ENCODE measurements around the gene STARD3NL.
A peak's percentile ranks its signal among the peaks of the same experiment; 100 is the strongest.

The STARD3NL gene

DNA sequence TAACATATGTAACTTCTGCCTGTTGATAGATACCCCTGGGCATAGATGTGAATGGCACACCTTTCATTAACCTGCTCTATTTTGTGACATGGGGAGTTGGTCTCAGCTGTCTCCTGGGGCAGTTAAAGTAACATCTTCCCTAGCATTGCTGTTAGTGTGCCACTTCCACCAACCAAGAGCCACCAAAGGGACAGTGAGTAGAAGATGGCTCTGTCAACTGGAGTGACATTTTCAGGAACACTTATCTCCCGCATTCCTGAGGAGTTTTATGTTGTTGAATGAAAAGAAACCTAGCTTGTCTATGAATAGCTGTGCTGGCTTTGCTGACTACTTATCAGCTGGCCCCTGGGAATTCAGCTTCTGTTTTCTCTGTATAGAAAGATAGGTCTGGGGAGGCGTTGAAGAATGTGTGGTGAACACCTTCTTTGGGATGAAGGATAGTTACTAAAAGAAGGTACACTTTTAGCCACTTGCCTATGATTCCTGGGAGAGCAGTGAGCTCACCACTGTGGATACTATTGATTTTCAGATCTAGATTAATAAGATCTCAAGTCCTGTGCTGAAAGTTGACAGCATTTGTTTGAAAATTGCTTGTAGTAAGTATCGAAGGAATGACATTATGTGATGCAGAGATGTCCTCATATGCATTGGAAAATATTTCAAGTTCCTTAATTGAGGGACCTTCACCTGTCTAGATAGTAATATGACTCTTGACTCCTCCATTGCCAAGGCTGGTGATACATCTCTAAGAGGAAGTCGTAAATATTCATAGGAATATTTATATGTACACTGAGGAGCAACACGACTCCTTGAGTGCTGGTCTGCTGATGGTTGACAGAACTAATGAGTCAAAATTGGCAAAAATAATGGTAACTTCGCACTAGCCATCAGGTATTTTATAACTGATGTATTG, 7.6 kb downstream of the STARD3NL start:
- no peak for DNase-seq

DNA sequence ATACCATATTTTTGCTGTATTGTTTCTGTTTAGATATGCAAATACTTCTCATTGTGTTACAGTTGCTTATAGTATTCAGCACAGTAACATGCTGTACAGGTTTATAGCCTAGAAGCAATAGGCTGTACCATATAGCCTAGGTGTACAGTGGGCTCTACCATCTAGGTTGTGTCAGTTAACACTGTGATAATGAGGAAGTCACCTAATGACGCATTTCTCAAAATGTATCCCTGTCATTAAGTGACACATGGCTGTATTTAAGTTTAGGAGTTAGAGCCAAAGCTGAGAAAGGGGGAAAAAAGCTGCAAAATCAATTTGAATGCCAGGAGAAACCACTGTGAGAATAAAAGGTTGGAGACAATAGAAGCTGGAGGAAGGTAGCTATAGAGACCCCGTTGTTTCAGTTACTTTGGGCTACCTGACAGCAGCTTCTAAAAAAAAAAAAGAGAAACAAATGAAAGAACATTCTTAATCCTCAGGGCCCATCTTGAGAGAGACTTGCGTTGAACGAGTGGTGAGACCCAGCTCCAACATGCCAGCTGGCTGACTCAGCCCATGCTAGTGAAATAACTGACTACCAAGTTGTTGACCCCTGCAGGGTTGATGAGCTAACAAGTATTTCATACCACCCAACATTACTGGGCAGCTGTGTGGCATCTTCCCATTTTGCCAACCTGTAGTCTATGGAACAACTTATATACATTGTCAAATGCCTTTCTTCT, 8.7 kb downstream of the STARD3NL start:
- no peak for DNase-seq

DNA sequence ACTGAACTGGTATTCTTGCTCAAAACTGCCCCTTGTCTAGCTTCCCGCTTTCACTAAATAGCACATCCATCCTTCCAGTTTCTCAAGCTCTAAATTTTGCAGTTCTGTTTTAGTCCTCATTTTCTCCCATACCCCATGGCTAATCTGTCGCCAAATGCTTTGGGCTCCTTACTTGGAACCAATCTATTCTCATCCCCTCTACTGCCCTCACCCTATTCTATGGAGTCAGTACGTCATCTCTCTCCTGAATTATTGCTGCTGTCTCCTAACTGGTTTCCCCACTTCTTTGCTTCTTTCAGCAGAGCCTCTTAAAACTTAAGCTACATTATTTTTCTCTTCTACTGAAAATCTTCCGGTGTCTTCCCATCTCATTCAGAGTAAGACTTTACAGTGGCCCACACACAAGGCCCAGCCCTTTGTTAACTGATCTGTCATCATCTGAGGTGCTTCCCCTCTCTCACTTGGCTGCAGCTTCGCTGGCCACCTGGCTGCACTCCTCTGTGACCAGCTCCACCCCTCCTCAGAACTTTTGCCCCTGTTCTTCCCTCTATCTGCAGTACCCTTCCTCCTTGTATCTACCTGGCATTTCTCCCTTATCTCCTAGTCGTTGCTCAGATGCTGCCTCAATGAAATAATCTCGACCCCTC, 9.9 kb downstream of the STARD3NL start:
- no peak for DNase-seq

DNA sequence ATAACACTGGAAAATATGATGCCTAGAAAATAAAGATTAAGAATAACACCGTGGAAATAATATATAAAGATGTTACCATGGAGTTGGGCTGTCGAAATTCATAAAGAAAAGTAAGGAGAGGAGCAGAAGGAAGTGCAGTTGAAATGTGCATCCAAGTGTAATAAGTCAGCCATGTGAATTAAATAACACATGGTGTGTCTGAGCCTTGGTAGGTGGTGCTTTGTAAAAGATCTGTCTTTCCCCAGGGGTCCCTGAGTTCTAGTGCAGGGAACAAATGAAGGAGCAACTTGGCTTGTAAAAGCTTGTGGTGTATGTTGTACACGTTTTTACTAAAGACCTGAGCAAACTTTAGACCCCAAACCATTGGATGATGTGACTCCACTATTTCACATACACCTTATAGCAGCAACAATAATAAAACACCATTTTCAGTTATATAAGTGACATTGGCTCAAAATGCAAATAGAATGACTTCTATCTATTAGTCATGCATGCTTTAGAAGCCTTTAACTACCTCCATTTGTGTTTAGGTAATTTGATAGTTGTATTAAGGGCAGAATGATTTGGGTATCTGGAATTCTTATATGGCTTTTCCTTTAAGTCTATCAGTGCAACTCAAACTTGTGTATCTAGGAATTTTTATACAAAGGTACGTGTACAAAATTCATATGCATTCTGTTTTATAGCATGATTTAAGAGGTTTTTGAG, 11.3 kb downstream of the STARD3NL start:
- DNase-seq = no peak

DNA sequence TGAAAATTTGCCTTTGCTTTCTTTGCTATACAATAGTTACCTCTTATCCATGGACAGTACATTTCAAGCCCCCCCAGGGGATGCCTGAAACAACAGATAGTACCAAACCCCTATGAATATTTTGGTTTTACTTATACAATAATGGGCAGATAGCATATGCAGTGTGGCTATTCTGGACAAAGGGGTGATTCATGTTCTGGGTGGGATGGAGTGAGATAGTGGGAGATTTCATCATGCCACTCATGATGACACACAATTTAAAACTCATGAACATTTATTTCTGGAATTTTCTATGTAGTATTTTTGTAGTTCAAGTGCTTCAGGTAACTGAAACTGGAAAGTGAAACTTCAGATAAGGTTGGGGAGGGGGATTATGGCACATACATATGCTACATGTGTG, 12.0 kb downstream of the STARD3NL start:
- no peak for DNase-seq

DNA sequence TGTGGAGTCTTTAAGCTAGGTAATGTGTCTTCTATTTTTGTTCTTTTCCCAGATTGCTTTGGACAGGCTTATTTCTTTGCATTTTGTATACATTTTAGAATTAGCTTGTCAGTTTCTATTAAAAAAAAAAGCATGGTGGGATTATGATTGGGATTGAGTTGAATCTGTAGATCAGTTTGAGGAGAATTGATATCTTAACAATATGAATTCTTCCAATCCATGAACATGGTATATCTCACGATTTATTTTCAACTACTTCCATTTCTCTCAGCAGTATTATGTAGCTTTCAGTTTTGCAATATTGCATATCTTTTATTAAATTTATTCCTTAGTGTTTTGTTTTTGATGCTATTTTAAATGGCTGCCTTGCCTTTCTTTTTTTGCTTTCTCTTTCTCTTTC, 13.7 kb downstream of the STARD3NL start:
- DNase-seq = no peak

DNA sequence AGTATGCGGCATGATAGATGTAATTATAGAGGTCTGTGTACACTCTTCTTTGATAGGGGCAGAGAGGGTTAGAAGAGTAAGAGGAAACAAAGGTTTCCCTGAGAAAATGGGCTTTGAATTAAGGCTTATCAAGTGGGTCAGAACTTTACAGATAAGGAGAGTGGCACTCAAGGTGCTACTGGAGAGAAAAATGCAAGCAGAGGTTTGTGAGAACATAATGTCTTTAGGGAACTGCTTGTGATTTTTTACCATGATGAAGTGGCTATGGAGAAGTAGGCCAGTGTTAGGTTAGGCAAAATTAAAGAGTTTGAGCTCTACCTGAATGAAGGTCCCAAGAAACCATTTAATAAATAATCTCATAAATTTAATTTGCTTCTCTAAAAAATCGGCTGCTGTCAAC, 14.3 kb downstream of the STARD3NL start:
- no peak for DNase-seq

DNA sequence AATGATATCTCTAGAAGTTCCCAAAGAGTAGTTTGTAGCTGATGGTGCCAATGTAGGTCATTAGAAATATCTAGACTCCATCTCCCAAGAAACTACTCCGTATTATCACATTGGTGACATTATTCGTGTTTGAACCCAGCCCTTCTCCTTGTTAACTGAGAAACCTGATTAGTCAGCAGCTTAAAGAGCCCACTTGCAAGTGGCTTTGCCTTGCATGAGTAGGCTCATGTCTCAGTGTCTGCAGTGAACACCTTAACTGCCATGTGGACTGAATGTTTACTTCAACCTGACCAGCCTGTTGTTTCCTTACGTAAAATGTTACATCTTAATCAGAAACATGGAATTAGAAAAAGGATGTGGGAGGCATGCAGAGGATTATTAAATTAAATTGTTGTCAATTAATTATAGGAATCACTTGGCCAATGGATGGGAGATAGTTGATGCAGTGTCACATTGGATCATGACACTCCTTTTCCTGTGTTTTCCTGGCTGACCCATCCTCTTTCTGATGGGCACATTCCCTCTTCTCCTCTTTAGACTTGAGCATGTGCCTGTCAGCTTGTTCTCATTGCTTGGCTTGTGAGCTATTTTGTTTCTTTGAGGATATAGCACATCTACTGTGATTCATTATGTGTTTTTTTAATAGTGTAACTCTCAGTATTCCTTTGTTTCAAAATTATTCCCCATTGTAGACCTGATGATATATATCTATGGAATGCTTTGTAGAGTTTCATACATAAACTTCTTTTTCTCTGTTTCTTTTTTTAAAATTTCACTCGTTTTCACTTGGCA, 18.0 kb downstream of the STARD3NL start:
- DNase-seq = no peak

DNA sequence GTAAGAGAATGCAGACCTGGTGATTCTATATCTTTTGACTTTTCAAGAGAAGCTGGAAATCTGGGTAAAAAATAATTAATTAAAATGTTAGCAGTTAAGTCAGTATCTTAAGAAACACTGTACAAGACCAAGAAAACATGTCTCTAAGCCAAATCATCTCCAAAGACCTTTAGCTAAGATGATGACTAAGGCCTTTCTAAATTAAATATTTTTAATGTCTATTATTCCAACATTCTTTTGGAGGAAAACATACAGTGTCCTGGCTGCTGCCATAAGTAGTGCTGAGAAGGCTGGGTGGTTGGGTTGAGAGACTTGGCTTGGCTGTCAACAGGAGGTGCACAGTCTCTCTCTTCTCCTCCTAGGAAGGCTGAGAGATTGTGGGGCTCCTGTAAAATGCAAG, 20.3 kb downstream of the STARD3NL start:
- no peak for DNase-seq

DNA sequence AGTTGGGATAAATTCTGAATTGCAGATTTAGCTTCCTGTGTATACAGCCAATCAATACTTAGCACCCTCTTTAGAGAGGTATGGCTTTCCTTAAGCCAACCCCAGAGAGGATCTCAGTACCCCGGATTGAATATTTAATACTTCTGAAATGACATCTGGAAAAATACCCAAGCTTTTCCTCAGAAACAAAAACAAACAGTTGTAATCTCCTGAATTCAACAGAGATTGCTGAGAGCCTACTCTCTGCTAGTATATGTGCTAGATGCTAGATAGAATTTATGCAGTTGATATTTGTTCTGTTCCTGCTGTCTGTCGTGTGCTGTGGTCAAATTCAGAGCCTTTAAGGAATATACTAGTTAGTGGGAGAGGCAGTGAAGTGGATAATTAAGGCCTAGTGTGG, 21.1 kb downstream of the STARD3NL start:
- DNase-seq = no peak

DNA sequence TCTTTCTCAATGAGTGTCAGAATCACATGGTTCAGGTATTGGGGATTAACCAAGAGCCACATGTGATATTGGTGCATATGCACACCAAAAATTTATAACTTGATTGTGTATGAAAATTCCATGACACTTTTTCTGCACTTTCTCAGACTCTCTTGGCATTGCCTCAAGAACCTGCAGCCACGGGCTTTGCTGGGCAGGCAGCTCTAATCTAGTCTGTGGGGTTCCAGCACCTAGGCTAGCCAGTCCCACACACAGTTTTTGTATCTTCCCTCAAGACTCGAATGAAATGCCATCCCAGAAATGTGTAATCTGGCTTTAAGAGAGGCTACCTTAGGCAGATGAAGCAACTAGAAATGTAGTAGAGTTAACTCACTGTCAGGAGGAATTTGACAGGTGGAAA, 21.7 kb downstream of the STARD3NL start:
- DNase-seq = no peak

DNA sequence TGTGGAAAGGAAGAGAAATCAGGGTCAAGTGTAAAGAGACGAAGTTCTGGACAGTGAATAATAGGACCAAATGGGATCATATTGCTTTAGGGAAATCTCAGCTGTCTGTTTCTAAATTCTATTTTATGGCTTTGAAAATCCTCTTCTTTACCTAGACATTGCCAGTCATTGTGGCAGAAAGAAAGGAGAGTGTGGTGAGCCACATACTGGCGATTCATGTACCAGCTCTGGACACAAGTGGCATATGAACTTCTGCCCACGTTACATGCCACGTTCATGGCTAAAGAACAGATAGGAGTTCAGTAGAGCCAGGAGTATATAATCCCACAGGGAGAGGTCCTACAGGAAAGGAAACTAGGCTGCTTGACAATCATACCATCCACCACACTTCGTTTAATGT, 28.0 kb downstream of the STARD3NL start:
- DNase-seq = no peak

DNA sequence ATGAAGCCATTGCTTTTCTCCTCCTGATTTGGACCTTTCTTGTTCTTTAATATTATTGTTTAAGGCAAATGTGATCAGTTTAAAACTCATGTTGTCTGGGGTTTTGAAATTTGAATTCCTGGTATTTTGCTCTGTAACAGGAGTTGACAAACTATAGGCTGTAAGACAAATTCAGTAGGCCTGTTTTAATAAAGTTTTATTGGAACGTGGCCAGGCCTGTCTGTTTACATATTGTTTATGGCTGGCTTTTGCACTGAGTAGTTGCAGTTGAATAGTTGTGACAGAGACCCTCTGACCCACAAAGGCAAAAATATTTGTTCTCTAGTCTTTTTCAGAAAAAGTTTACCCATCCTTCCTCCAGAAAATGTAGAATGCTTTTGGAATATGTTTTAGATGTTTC, 29.8 kb downstream of the STARD3NL start:
- no peak for DNase-seq

DNA sequence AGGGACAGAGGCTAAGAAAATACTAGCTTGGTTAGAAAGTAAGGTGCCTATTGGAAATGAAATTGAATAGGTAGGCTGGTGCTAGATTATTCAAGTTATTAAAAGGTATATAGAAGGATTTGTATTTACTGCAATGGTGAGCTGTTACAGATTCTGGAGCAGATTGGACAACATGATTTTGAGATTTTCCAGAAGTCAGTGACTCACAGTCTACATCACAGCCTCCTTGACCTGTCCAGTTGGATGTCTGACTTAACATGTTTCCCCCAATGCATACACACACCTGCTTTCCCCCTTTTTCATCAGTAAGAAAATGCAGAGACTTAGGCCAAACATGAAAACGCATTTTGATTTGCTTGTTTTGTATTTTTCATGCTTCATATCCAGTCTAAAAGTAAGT, 33.4 kb downstream of the STARD3NL start:
- no peak for DNase-seq

DNA sequence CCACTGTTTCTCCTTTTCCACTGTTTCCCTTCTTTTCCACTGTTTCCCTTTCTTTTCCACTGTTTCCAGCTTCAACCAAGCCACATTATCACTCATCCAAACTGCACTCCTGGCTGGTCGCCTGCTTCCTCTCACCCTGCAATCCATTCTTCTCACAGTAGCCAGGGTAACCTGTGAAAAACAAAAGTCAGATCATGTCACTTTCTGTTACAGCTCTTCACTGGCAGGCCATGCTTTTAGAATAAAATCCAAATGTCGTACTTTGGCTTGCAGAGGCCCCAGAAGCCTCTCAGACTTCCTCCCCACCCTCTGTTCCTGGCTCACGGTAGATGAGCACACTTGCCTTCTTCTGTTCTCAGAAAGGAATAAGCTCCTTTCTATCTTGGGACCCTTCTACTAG, 33.9 kb downstream of the STARD3NL start:
- DNase-seq = no peak

DNA sequence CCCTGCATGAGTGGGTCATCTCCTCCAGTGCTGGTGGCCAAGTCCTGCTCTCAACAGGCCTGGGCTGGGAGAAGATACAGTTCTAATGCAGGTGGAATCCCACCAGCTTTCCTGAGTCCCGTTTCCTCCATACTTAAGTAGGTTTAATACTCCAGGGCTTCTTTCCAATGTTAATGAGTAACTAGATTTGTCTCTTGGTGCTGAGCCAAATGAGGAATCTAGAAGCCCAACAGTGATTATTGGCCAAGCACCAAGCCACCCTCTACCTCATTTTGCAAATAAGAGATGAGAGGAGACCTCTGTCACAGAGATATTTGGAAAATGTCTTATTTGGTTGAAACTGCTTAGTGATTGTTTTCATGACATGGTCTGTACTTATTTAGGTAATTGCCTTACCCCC, 37.1 kb downstream of the STARD3NL start:
- DNase-seq = no peak

DNA sequence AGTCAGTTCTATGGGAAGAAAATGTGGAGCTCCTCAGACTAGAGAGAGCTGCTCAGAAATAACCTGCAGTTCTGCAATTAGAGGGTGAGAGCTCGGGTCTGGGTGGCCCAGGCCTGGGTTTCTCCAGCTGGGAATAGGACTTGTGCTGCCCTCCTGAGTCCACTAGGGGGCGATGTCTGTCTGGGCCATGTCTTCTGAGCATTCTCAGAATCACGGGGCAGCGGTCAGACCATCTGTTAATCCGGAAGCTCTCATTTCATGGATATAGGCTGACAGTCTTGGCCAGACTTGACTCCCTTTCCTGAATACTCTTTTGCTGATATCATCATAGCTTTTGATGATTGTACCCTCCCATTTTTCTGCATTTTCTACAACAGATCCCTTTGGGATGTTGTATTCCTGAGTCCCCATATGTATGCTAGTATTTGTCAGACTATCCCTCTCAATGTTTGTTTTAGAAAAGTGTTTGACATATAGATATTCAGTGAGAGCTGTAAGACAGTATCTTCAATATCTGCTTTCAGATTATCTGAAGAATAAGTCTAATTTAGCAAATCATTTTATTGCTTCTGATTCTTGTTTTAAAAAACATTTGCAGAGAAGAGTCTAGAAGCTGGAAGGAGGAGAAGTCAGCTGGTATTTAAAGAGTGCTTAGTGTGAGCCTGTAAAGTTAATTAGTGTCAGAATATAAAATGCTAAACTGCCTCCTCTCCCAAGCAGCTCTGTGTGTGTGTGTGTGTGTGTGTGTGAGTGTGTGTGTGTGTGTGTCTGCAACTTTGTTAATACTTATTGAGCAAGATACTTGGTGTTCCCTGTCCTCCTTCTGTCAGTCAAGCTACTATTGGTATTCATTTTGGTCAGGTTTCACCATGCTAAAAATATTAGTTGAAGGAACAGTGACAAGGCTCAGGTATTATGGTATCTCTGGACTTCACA, 38.0 kb downstream of the STARD3NL start:
- DNase-seq = peak; percentile 63

DNA sequence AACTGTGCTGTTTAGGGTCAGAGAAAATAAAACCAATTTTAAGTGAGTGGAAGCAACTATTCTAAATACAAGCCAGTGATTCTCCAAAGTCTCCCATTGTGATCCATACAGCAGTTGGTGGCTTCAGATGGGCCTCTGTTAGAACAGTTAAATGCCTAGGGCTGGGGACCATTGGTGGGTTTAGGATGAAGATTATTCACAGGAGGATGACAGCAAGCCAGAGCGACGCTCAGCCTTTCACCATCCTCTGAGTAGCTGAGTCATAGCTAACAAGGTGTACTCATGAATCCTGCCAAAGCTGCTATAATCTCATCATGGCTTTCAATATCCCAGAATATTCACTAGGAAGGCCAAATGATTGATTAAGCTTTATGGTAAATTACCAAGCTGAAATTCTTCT, 39.6 kb downstream of the STARD3NL start:
- no peak for DNase-seq

DNA sequence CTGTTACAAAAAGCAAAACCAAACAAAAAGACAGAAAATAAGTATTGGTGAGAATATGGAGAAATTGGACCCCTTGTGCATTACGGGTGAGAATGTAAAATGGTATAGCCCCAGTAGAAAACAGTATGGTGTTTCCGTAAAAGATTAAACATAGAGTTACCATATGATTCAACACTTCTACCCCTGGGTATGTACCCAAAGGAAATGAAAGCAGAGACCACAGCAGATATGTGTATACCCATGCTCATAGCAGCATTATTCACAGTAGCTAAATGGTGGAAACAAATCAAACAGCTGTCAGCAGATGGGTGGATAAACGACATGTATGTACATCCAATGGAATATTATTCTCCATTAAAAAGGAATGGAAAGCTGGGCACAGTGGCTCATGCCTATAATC, 42.4 kb downstream of the STARD3NL start:
- no peak for DNase-seq

DNA sequence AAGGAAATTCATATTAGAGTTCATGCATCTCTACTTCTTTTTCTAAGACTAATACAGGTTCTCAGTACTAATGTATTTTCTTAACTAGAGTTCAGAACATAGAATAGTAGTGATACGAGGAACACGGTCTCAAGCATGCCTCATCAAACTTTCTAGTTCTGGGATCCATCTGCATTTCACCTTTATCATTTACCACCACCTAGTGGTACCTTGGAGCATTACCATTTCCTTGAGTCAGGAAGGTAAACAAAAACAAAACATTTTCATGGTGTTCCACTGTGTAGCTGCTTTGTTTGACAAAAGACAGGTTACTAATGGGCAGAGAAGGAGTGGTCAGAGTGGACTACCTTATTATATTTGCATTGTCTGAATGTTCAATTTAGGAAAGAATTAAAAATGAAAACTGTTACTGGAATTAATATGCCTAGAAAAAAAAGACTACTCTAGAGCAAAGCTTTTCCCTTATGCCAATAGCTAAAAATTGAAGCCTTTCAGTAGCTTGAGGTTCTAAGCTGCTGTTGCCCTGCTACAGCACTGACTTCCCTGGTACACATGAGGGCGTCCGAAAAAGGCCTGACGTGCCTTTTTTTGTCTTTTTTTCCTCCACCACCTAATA, 44.5 kb downstream of the STARD3NL start:
- DNase-seq = no peak

DNA sequence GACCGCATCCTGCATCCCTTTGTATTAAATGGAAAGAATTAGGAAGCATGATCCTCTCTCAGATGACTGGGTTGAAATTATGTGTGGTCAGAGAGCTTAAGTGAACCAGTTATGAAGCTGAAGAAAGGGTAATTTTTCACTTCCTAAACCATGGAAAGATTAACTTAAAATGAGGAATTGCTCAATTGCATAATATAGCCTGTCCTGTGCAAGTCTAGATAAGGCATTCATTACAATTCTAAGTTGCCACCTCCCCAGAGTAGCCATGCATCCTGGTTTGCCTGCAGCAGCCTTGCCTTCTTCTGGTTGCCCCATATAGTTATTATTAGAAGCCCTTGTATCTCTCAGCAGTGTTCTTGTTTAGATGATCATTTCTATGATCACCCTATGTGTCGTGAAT, 45.3 kb downstream of the STARD3NL start:
- no peak for DNase-seq

All from activated effector memory CD4-positive, alpha-beta T cell treated with Interleukin-2 at 50 U/mL for 16 hours (primary cell).